Measurements from ENCODE around the gene WDR75.

- no peak for TF ChIP-seq RAD21 (CRISPR knock-in tag; conservative IDR thresholded peaks at IDR 0.05 in 1 of 2, IDR thresholded peaks at IDR 0.05 in 1 of 2)
- no peak for TF ChIP-seq POLR2AphosphoS2 (IDR thresholded peaks at IDR 0.05; ENCODE audit: low read length)
- no peak for TF ChIP-seq POLR2AphosphoS5 (IDR thresholded peaks at IDR 0.05; ENCODE audit: control insufficient read depth, insufficient read depth, low read depth, low read length)
- no peak for TF ChIP-seq NFE2 (IDR thresholded peaks at IDR 0.05; ENCODE audit: low read depth)
- TF ChIP-seq CHD2 (IDR thresholded peaks at IDR 0.05; ENCODE audit: low read depth, low read length): no peak
These were observed 1.9 kb upstream of the WDR75 start for GRCh38 chr2:189439342-189439741.
